Kasumi-1 (cell line): ENCODE results near the gene SMOC2.
"Not testable (repeated sequence)": the region's sequence is repeated elsewhere in the genome, so short reads cannot be mapped to it uniquely, and the experiment has no call there.

Experiments
- DNase-seq, 2 experiments: peaks; one replicate each; lab custom pipeline; 2025; lab: John Stamatoyannopoulos, UW

Gene SMOC2

DNA sequence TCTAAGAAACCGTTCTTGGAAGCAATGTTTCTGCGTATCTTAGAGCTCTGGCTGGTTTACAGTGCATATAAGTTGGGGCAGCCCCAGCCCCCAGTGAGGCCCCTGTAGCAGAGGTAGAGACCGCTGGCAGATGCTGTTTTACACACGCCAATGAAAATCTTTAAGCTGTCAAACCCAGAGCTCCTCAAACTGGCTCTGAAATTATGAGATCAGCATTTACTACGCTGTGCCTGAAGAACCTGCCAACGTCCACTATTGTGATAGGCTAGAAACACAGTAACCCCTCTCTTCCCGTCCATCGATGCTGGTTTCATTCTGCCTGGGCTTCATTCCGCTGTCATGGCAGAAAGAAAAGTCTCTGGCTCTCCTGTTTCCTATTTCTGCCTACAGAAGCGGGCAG, 160.6 kb downstream of the SMOC2 start:
- DNase-seq, result no peak

DNA sequence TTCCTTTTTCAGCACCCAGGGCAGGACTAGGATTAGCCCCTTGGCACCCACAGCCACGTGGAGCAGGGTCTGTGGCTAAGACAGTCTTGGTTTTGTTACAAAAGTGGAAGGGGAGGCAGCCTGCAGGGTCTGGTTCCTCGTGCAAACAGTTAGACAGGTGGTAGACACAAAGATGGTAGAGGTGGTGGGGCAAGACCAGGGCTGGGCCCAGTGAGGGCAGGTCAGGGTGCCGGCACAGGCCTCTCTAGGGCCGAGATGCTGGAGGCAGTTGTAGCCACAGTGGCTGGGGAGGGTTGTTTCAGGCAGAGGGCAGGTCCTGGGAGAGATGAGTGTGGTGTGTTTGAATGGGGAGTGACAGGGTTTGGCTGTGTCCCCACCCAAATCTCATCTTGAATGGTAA, 161.6 kb downstream of the SMOC2 start:
- no peak for DNase-seq

DNA sequence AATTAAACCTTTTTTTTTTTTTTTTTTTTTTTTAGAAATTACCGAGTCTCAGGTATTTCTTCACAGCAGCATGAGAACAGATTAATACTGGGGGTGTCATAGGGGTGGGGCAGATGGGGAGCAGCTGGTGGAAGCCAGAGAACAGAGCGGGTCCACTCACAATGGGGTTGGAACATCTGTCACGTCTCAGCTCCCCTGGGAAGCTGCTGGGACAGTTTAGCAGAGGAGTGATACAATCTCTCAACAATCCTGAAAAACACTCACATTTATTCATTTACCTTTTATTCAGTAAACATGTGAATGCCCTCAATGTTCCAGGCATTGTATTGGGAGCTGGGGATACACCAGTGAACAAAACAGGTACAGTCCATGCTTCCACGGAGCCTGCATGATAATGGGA, 162.2 kb downstream of the SMOC2 start:
- no peak for DNase-seq

DNA sequence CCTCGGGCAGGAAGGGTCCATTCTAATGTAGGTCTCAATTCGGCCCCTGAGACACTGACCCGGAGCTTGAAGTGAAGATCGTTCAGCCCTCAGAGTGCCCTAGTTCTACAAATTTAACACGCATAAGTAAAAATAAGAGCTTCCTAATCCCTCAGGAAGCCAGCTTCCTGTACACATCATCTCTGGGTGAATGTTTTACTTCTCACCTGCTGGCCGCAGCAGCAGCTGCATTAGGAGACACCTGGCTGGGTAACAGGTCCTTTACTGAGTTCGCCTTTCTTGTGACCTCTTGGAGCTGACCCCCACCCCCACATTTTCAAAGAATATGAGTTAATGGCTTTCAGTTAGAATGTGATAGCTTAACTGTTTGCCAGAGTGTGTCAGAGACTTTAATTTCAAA, 165.0 kb downstream of the SMOC2 start:
- no peak for DNase-seq

DNA sequence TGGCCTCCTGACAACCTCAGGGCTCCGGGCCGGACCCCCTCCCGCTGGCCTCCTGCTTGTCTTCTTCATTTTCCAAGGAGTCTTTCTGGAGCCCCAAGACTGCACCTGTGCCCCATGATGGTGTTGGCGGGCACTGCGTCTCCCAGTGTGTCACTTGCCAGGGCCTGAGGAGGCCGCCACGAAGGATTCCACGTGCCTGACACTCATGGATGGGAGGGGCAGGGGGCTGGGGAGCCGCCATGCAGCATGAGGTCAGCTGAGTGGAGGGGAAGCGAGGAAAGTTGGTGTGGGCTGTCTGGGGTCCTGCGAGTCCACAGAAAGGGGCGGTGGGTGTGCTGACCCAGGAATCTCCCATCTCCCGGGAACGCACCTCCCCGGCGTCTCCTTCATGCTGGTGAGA, 165.7 kb downstream of the SMOC2 start:
- no peak for DNase-seq

DNA sequence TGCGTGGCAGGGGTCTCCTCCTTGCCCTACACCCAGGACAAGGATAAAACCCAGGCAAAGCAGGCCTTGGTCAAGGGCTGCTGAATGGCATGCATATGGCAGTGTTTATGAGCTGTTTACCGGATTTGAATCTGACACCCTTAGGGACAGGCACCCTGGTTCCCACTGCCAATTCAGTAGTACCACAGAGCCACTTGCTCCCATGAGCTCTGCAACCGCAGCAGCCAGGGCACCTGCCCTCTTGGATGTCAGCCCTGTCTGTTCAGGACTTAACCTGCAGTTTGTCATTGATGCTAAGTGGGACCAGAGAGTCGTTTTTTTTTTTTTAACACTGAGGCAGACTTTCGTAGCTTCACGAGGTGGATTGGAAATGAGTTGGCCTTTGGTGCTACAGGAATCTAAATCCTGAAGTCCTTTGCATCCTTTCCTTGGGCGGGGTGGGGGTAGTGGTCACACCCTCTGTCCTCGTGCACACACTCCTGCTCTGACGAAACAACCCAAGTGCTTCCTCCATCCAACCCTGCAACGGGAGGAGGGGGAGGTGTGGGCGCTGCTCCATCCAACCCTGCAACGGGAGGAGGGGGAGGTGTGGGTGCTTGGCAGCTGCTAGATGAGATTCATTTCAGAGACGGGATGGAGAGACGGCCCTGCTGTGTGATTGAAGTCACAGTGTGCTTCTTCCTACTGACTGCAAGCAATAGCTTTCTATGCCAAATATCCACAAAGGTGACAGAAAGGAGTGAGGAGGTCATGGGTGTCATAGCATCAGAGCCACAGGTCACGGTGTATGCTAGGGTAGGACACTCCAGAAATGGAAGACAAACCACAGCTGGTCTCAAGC, 166.5 kb downstream of the SMOC2 start:
- DNase-seq, result no peak

DNA sequence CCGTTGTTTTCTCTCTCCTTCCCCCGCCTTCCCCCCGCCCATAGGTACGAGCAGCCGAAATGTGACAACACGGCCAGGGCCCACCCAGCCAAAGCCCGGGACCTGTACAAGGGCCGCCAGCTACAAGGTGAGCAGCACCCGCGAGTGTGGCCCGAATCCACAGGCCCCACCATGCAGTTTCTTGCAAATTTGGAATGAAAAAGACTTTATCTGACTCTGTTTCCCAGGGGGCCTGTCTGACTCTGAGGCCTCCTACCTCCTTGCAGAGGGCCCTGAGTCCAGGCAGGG, 167.1 kb downstream of the SMOC2 start:
- DNase-seq, result no peak

DNA sequence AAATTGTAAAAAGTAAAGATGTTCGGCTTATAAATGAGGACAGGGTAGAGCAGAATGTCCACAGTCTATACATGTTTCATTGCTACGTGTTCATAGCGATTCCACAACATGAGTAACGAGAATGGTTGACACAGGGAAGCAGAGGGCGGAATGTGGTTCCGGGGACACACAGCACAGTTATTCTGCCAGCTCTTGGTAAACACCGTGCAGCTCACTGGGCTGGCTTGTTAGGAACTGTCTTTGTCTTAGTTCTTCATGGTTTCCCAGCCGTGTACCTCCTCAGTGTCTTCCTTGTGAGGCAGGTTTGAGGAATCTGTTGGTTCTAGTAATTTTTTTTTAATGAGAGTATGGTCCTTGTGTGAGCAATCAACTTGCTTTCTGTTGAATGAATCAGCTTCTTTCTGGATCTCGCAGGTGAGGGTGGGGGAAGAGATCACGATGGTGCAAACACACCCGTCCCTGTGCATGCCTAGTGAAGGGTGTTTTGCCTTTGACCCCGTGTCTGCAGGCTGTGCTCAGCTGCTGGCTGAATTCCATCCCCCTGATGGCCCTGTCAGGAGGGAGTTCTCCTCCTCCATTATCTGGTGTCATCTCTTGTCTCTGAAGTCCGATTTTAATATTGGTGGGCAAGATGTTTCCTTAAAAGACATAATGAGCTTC, 168.2 kb downstream of the SMOC2 start:
- DNase-seq, result no peak

DNA sequence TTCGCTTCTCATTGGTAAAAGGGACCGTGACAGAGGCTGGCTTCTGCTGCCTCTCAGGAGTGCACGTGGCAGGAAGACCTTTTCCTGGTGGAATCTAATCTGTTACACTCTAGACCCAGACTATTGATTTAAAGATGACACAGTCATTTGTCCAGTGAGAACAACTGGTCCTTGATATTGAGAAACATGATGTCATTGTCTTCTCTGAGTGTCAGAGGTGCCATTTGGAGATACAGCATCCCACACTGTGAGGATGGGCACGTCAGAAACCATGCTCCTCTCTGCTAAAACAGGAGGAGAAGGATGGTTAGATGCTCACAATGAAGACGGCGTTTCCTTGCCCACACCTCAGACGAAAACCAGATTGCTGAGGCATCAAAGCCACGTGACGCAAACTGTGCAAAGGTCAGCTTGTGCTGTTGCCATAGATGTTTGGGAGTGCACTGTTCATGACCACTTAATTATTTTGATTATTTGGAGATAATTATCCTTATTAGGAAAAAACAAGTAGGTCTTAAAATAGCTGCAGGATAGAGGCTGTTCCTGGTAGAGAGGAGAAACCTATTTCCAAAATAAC, 169.0 kb downstream of the SMOC2 start:
- DNase-seq, result no peak

DNA sequence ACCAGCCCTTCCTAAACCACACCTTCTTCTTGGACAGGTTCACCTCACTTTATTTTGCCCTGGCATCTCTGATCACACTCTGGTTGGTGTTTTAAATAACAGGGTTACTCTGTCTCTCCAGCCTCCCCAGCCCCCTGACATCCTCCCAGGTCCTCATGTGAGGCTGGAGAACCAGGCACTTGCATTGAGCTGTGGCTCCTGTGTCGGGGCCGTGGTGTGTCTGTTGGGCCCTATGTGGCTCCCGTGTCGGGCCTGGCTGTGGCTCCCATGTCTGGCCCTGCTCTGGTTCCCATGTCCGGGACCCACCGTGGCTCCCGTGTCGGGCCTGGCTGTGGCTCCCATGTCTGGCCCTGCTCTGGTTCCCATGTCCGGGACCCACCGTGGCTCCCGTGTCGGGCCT, 170.0 kb downstream of the SMOC2 start:
- DNase-seq, result not testable (repeated sequence)

DNA sequence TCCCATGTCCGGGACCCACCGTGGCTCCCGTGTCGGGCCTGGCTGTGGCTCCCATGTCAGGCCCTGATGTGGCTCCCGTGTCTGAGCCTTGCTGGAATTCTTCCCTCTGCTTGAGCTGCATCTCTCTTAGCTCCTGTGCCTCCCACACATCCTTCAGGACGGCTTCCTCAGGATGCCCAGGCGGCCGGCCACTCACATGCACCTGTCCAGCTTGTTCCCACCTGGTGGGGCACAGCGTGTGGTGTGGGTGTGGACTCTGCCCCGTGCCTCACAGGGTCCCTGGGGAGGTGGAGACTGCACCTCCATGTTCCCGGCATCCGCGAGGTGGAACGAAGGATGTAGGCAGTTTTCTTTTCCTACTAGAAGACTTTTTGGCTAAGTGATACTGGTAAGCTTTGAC, 170.7 kb downstream of the SMOC2 start:
- no peak for DNase-seq

DNA sequence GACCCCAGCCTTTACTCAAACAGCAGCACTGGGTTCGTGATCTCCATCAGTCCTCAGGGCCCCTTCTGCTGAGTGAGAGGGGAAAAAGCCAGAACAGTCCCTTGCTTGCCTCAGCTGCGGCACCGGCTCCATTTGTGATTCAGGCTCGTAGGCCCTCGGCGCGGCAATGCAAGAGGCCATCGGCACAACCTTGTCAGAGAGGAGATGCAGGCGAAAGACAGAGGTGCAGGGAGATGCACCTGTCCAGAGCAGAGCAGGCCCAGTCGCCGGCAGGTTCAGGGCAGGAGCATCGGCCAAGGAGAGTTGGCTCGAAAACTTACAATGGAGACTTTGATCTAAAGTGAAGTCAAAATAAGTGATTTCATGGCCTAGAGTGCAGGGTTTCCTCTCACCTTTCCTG, 171.6 kb downstream of the SMOC2 start:
- no peak for DNase-seq

DNA sequence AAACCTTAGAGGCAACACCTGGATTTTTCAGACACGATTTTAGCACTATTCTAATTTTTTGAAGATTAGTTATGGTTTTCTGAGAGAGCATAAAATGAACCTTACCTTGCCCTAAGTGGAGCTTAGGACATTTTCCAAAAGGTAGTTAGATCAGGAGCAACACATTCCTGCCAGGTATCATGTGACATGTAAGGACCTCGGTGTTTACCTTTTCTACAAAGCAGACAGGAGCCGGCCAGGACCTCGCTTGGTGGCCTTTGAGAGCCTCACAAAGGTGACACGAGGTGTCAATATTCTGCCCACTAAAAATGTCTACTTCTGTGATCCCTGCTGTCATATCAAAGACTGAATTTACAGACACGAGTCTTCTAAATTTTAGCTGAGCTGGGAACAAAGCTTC, 174.9 kb downstream of the SMOC2 start:
- no peak for DNase-seq

DNA sequence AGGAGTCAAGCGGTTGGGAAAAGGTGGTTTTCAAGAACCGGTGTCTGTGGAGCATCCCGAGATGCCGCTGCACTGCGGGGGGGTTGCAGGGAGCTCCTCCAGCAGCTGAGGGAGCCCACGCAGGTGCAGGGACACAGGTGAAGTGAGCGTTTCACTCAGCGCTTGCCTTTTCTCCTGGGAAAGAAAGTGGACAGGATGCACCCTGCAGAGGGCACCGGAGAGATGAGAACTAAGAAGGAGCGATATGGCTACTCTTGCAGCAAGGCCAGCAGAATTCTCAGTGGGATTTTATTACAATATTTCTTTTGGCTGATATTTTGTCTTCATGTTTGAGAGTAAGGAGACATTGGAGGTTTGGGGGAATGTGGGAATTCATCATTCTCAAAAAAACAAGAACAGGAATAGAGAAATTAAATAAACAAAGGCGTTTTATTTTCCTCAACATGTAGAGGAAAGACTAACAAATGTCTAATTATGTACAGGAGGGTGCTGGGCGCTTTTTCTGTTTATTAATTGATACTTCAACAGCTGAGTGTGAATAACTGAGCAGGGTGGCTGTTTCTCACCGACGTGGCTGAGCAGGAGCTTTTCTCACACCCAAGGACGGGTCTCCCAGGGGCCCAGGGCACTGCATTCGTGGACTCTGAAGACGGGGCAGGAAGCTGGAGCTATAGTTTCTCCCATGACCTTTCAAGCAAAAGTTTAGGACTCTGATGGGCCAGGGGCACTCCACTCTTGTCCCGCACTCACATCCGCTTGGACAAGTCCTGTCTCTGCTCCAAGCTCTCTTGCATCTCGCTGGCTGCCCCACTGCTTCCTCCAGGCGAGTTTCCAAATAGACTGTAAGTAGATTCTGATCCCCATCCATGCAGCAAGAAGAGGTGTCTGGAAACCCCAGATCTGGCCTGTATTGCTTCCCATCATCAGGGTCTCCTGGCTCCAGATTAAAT, 176.1 kb downstream of the SMOC2 start:
- DNase-seq, result no peak

DNA sequence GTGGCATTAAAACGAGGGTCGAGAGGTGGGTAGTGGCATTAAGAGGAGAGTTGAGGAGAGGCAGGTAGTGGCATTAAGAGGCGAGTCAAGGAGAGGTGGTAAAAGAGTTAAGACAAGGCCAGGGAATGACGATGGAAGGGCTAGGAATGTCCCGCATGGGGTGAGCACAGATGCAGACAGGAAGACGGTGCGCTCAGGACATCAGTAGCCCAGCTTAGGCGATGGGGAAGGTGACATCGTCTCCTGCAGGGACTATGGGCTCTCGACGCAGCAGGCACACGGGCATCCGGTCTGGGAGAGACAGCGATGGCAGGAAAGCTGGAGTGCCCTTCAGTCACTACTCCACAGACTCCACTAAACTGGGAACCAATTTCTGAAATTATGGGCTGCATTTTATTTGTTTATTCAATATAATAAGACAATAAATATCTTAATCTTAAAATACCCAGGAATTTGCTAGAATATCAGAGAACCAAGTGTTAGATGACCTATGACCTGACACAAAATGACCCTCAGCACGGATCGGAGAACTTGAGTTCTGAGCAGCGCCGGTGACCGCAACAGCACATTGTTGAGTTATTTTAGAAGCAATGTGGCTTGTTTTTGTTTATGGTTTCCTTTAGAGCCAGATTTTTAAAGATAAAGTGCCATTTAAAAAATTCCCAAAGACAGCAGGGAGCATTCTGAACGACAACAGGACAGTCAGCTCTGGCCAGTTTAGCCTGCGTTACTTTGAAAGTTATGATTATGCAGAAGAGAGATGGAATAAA, 177.7 kb downstream of the SMOC2 start:
- no peak for DNase-seq

DNA sequence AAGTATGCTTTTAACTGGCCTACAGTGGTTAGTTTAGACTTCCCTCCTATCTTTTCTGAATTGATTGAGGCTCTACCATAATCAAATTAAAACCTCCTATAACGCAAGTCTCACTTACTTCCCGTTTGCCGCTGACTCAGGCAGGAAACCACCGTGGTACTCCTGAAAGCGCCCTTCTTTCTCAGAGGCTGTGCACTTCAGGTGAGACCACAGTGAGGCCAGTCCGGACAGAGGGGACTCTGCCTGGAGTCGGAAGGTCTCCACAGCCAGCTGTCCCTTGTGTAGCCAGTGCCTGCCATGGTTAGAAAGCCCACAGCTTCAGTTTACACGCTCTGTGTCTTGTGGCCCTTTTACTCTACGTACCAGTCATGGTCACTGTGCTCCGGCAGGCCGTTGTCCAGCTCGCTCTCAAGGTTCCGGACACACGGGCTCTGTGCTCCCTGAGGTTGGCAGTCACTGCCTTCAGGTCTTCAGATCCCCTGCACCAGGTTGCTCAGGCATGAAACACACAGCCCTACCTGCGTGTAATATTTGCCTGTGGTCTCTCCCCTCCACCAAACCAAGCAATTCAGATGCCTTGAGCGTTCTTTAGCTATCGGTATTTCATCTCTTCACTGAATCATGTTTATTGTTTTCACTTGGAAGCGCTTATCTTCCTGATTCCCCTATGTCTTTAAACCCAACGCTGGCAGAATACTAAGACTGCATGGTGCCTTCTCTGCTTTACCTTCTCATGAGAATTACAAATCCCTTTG, 178.8 kb downstream of the SMOC2 start:
- no peak for DNase-seq

DNA sequence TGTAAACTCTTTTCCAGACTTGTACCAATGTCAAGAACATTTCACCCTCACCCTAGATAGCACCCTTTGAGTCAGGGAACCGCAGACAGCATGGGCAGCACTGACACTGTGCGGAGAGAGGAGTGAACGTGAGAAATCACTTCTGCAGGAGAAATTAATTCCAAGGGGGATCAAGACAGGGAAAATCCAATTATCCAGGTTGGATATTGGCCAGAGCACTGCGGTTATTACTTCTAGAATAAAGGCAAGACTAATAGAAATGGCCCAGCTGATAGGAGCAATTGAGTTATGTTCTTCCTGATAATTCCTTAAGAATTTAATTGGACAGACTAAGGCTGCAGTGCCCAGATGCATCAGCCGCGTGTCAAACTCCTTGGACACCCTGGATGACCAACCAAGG, 179.6 kb downstream of the SMOC2 start:
- no peak for DNase-seq

DNA sequence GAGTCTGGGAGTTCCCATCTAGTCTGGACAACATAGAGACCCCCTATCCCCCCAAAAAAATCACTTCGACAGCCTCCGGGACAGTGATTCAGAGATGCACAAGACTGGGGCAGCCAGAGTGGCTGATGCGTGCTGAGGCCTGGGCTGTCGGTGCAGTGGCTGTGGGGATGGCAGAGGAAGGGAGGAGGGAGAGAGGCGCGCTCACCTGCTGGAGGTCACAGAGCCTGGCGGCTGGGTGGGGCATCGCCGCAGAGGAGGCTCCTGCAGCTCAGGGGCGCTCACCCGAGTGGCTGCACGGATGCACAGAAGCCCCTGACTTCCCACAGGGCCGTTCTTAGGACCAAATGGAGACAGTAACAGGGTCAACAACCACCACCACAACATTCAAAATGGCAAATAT, 182.8 kb downstream of the SMOC2 start:
- no peak for DNase-seq

DNA sequence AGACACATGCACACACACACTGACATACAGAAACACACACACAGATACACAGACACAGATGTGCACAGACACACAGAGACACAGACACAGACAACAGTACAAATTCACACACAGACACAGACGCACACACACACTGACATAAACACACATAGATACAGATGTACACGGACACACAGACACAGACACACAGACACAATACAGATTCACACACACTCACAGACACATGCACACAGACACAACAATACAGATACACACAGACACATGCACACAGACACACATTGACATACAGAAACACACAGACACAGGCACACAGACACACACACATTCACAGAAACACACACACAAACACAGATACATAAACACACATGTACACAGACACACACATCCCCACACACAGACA, 183.6 kb downstream of the SMOC2 start:
- DNase-seq, result no peak

DNA sequence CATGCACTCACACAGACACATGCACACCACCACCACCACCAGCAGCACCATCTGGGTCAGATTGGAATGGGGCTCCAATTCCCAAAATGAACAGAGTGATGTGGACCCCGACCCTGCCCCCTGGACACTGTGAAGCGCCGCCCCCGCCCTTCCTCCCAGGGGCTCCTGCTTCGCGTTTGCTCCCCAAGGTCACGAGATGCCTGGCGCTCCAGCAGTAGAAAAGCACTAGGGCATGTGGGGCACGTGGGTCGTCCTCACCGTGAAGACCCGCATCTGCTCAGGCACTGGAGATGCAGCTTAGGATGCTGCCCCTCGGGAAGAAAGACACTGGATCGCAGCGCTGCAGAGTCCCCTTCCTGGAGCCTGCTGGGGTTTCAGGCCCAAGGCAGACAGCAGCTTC, 184.0 kb downstream of the SMOC2 start:
- DNase-seq, result no peak

DNA sequence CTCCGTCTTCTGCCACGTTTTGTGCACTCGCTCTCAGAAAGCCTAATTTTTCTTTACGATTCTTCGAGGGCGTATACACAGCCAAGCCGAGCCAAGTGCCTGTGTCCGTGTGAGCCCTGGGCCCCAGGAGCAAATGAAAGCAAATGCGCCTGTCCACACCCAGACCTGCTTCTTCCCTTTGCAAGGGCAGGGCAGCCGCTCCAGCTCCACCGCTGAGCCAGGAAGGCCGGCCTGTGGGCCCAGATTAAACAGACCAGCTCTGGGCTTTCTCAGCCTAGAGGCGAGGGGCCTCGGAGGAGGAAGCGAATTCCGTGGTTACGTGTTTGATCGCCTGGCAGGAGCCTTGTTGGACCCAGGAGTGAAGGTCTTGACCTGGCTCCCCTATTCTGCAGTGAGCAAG, 184.6 kb downstream of the SMOC2 start:
- DNase-seq, result no peak
